SK-N-MC (cell line): ENCODE measurements around the gene PREX1.

ENCODE experiments used
- DNase-seq: peaks from one replicate; pipeline ENCODE4 v3.0.0-alpha.2; 2011; ENCODE audit warnings: low read depth, low spot score
- H3K27ac ChIP-seq: fragments of 200-600 bp; sonication (generic); 2 replicates; pipeline ENCODE4 v1.5.1; 2016; ENCODE audit warnings: mixed run types
- H3K36me3 ChIP-seq: fragments of 200-600 bp; sonication (generic); 2 replicates; pipeline ENCODE4 v1.6.1; 2017; ENCODE audit warnings: antibody characterized with exemption, low read length, mixed read lengths; ENCODE audit not compliant: insufficient read depth
- H3K4me3 ChIP-seq: fragments of 200-600 bp; sonication (generic); 2 replicates; pipeline ENCODE4 v1.5.1; 2016
- H3K9ac ChIP-seq: fragments of 200-600 bp; sonication (generic); 2 replicates; pipeline ENCODE4 v1.8.0; 2017; ENCODE audit warnings: mixed run types, mixed read lengths; ENCODE audit not compliant: insufficient read length
- H3K9me3 ChIP-seq: fragments of 200-600 bp; sonication (generic); 2 replicates; pipeline ENCODE4 v1.6.1; 2017; ENCODE audit warnings: low read depth, mild to moderate bottlenecking, antibody characterized with exemption, low read length, moderate library complexity, mixed read lengths
- EZH2 ChIP-seq: fragments of 200-600 bp; sonication (generic); IDR thresholded peaks from one replicate; pipeline ENCODE4 v1.6.1; 2017; ENCODE audit warnings: antibody characterized with exemption
- FOXP2 ChIP-seq: optimal IDR thresholded peaks from 2 replicates; pipeline ENCODE3; 2011; ENCODE audit warnings: mild to moderate bottlenecking, moderate library complexity; ENCODE audit not compliant: insufficient read depth; ENCODE audit errors: extremely low read length, control extremely low read depth
- POLR2AphosphoS5 ChIP-seq: IDR thresholded peaks from 2 replicates; pipeline ENCODE4 v1.6.1; 2012; ENCODE audit warnings: mild to moderate bottlenecking, low read depth, low read length, borderline replicate concordance

PREX1 gene

GRCh38 chr20:48680650-48681049, 147.1 kb downstream of the PREX1 start:
- H3K27ac ChIP-seq: 0 out of 2 replicates have a peak overlapping the region, but pooled peaks have one; percentile 36
- H3K36me3 ChIP-seq: peaks cover 61% of the 10 kb centered on the region
- no peak overlapping the region for H3K9ac ChIP-seq
- TF ChIP-seq FOXP2: no peak
- no peak for TF ChIP-seq POLR2AphosphoS5
- no peak for TF ChIP-seq EZH2
- H3K4me3 ChIP-seq: no peak overlapping the region
- no peak for DNase-seq
- H3K9me3 ChIP-seq: no peaks in the 10 kb centered on the region

- Histone ChIP-seq H3K9me3 (no peaks in the 10 kb centered on the region), H3K27ac (no peak overlapping the region), H3K4me3 (no peak overlapping the region), H3K9ac (no peak overlapping the region), H3K36me3 (peaks cover 72% of the 10 kb centered on the region)
- DNase-seq: no peak
- TF ChIP-seq EZH2 (no peak), POLR2AphosphoS5 (no peak), FOXP2 (no peak)
Observed at GRCh38 chr20:48679599-48679998, 148.2 kb downstream of the PREX1 start.

DNA sequence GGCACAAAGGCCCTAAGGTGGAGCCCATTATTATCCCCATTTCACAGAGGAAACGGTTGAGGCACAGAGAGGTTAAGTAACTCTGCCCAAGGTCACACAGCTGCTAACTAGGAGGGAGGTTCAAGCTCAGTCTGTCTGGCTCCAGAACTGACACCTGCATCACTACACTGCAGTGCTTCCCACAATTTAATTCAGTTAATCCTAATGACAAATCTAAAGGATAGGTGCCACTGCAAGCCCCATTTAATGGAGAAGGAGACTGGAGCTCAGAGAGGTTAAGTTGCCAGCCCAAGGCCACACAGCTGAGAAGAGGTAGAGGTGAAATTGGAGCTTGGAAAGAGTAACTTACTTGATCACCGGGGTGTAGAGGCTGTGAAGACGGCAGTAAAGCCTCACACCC, 148.8 kb downstream of the PREX1 start:
- Histone ChIP-seq H3K4me3 (no peak overlapping the region), H3K36me3 (peaks cover 78% of the 10 kb centered on the region), H3K27ac (no peak overlapping the region), H3K9ac (no peak overlapping the region), H3K9me3 (no peaks in the 10 kb centered on the region)
- no peak for DNase-seq
- TF ChIP-seq POLR2AphosphoS5: no peak

DNA sequence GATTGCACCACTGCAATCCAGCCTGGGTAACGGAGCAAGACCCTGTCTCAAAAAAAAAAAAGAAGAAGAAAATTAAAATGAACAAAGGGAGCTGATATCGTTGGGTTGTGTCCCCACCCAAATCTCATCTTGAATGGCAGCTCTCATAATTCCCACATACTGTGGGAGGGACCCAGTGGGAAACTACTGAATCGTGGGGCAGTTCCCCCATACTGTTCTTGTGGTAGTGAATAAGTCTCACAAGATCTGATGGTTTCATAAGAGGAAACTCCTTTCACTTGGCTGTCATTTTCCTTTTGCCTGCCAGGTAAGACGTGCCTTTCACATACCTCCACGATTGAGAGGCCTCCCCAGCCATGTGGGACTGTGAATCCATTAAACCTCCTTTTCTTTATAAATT, 149.4 kb downstream of the PREX1 start:
- TF ChIP-seq EZH2 (no peak), POLR2AphosphoS5 (no peak), FOXP2 (no peak)
- peaks cover 84% of the 10 kb centered on the region for H3K36me3 ChIP-seq

DNA sequence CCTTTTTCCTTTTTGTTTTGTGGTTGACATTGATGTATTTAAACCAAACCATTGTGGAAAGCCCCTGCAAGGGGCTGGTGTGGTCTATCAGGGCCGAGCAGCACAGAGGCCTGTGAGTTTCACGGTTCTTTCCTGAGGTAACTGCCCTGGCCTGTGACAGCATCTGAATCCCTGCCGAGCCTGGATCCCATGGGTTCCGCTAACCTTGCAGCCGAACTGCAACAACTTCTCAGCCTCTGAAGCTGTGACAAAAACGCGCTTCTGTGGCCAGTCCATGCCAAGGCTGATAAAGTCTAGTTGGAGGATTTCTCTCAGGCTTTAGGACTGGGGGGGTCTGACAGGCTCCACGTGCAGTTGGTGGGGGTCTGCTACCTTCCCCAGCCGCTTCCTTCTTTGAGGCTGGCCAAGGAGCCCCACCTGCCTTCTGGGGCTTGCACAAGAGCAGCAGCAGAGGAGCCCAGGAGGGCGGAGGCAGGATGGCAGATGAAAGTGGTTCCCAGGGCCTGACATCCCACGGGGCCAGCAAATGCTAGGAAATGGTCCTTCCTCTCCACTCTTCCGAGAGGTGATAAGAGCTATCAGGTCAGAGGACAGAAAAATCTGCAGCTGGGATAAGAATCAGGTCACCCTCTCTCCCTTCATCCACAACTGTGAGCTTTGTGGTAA, 150.9 kb downstream of the PREX1 start:
- no peak overlapping the region for H3K9ac ChIP-seq

More for the DNA sequence above, 149.4 kb downstream of the PREX1 start:
- H3K4me3 ChIP-seq: no peak overlapping the region
- H3K9me3 ChIP-seq: no peaks in the 10 kb centered on the region
- no peak overlapping the region for H3K9ac ChIP-seq
- H3K27ac ChIP-seq: no peak overlapping the region
- no peak for DNase-seq

DNA sequence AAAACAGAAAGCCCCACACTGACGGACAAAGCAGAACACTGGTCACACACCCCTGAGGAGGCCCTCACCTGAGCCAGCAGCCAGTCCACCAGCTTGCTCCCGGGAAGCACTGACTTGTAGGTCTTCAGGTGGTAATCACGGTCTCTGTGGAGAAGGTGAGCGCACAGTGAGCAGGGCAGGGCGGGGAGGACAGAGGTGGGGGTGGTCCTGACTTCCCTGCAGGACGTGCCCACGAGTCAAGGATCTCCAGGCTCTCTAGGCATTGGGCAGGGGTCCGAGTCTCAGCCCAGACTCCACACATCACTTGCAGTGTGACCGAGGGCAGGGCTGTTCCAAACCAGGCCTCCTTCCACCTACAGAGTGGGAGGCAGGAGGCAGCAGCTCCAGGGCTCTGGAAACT, 151.7 kb downstream of the PREX1 start:
- Histone ChIP-seq H3K9me3 (no peaks in the 10 kb centered on the region), H3K36me3 (peaks cover 91% of the 10 kb centered on the region), H3K9ac (no peak overlapping the region), H3K4me3 (no peak overlapping the region), H3K27ac (no peak overlapping the region)
- no peak for TF ChIP-seq FOXP2
- TF ChIP-seq EZH2: no peak
- TF ChIP-seq POLR2AphosphoS5: no peak
- DNase-seq: no peak

More for the DNA sequence above, 150.9 kb downstream of the PREX1 start:
- no peak for DNase-seq
- TF ChIP-seq EZH2: no peak
- no peak for TF ChIP-seq FOXP2
- no peak for TF ChIP-seq POLR2AphosphoS5
- Histone ChIP-seq H3K4me3 (no peak overlapping the region), H3K27ac (no peak overlapping the region), H3K36me3 (peaks cover 91% of the 10 kb centered on the region), H3K9me3 (no peaks in the 10 kb centered on the region)

- Histone ChIP-seq H3K9ac (no peak overlapping the region), H3K9me3 (no peaks in the 10 kb centered on the region), H3K27ac (no peak overlapping the region), H3K4me3 (no peak overlapping the region), H3K36me3 (peaks cover 80% of the 10 kb centered on the region)
- no peak for TF ChIP-seq FOXP2
- TF ChIP-seq POLR2AphosphoS5: no peak
- TF ChIP-seq EZH2: no peak
- no peak for DNase-seq
Observed at GRCh38 chr20:48674461-48674860, 153.3 kb downstream of the PREX1 start.

- TF ChIP-seq FOXP2 (no peak), EZH2 (no peak), POLR2AphosphoS5 (no peak)
- H3K9ac ChIP-seq: no peak overlapping the region
- no peak overlapping the region for H3K27ac ChIP-seq
- no peak for DNase-seq
- H3K4me3 ChIP-seq: no peak overlapping the region
- peaks cover 70% of the 10 kb centered on the region for H3K36me3 ChIP-seq
- no peaks in the 10 kb centered on the region for H3K9me3 ChIP-seq
Observed at GRCh38 chr20:48673507-48673906, 154.3 kb downstream of the PREX1 start.

DNA sequence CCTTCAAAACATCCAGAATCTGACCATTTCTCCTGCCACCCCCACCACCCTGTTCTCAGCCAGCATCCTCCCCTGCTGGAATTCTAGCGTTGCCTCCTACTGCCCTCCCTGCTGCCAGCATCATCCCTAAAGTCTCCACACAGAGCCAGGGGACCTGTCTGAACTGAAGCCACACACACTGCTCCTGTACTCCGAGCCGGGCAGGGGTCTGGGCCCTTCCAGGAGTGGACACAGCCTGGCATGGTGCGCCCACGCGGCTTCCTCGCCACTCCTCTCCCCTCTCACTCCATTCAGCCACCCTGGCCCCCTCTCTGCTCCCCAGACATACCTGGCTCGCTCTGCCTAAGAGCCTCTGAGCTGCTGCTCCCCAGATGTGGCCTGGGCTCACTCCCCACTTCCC, 155.5 kb downstream of the PREX1 start:
- Histone ChIP-seq H3K27ac (no peak overlapping the region), H3K9me3 (no peaks in the 10 kb centered on the region)
- no peak for TF ChIP-seq EZH2
- TF ChIP-seq FOXP2: no peak
- no peak for TF ChIP-seq POLR2AphosphoS5

More for the DNA sequence above, 155.5 kb downstream of the PREX1 start:
- DNase-seq: no peak
- peaks cover 67% of the 10 kb centered on the region for H3K36me3 ChIP-seq
- no peak overlapping the region for H3K4me3 ChIP-seq
- H3K9ac ChIP-seq: no peak overlapping the region
